Natural killer cell (primary cell): ENCODE data around the gene DIP2A. TPM values are rescaled to one million over a fixed set of nuclear protein-coding genes. Genes with fewer than 3 reads are reported as not detected.

Source experiments
- ATAC-seq, 3 donors: fragments of 150-1000 bp in 2 of 3; fragments of 200-7000 bp in 1 of 3; cut with Tn5 transposase; 1 replicate in 1 of 3; 2 replicates in 2 of 3; pipeline ENCODE4 v1.10.0; 2021; ENCODE audit warnings: mild to moderate bottlenecking in 2 of 3, moderate library complexity in 2 of 3
- DNase-seq, 2 donors: peaks; one replicate each; pipeline versions ENCODE4 v3.0.0 to v3.0.0-alpha.2; 2013 to 2021; ENCODE audit warnings: mixed read lengths in 1 of 2
- H3K27ac ChIP-seq: one replicate; pipeline ENCODE4 v1.5.1; 2013; ENCODE audit warnings: mild to moderate bottlenecking, low read length
- H3K27me3 ChIP-seq: one replicate; pipeline ENCODE4 v1.6.1; 2013; ENCODE audit warnings: low read length; ENCODE audit not compliant: control insufficient read depth, insufficient read depth
- H3K36me3 ChIP-seq: one replicate; pipeline ENCODE4 v1.6.1; 2013; ENCODE audit warnings: low read length; ENCODE audit not compliant: control insufficient read depth, insufficient read depth
- H3K4me1 ChIP-seq: one replicate; pipeline ENCODE4 v1.6.1; 2013; ENCODE audit warnings: low read length; ENCODE audit not compliant: control insufficient read depth, insufficient read depth
- H3K4me3 ChIP-seq: one replicate; pipeline ENCODE4 v1.5.1; 2013; ENCODE audit warnings: low read length
- H3K9me3 ChIP-seq: one replicate; pipeline ENCODE4 v1.6.1; 2013; ENCODE audit warnings: low read length; ENCODE audit not compliant: control insufficient read depth, insufficient read depth
- H3K27ac Mint-ChIP-seq, 2 donors: one replicate each; pipeline ENCODE4 v1.8.0; 2022; ENCODE audit warnings: mild to moderate bottlenecking in 2 of 2, mixed read lengths in 2 of 2, moderate library complexity in 1 of 2
- H3K27me3 Mint-ChIP-seq, 2 donors: one replicate each; pipeline ENCODE4 v1.8.0; 2022; ENCODE audit warnings: low read depth in 2 of 2, mixed read lengths in 2 of 2
- H3K36me3 Mint-ChIP-seq: one replicate; pipeline ENCODE4 v1.8.0; 2022; ENCODE audit warnings: mixed read lengths
- H3K4me1 Mint-ChIP-seq, 2 donors: one replicate each; pipeline ENCODE4 v1.8.0; 2022; ENCODE audit warnings: mixed read lengths in 2 of 2
- H3K4me3 Mint-ChIP-seq: one replicate; pipeline ENCODE4 v1.8.0; 2022; ENCODE audit warnings: mild to moderate bottlenecking, moderate library complexity, mixed read lengths
- H3K9me3 Mint-ChIP-seq, 2 donors: one replicate each; pipeline ENCODE4 v1.8.0; 2022; ENCODE audit warnings: mixed read lengths in 2 of 2
- WGBS: methylation state at CpG from one replicate; pipeline ENCODE4 v1.1.7; 2013; ENCODE audit warnings: missing lambda C conversion rate; ENCODE audit not compliant: insufficient coverage; 5-methylcytosine and 5-hydroxymethylcytosine counted together
- intact Hi-C: fragments of 100-400 bp; cut with micrococcal nuclease; formaldehyde crosslinking; loops from one replicate; pipeline ENCODE4 v1.14.2; 2022
- total RNA-seq, 4 donors: library from RNA; stranded (reverse); fragments of 120-200 nt in 1 of 4; gene quantifications; one replicate each; pipeline versions ENCODE4 v1.2.3 to v1.2.4, GENCODE V29; 2013 to 2022
- TF ChIP-seq, protein P1 (sequence below): fragments of 200-600 bp; IDR thresholded peaks from one replicate; pipeline ENCODE4 v1.8.0; 2022; ENCODE audit warnings: antibody characterized with exemption

DIP2A gene
- total RNA-seq, 3 donors from 2014 or later (not counting 1 experiment from before 2014, with no cell fraction given): 166 to 308 (median 170) TPM

DNA sequence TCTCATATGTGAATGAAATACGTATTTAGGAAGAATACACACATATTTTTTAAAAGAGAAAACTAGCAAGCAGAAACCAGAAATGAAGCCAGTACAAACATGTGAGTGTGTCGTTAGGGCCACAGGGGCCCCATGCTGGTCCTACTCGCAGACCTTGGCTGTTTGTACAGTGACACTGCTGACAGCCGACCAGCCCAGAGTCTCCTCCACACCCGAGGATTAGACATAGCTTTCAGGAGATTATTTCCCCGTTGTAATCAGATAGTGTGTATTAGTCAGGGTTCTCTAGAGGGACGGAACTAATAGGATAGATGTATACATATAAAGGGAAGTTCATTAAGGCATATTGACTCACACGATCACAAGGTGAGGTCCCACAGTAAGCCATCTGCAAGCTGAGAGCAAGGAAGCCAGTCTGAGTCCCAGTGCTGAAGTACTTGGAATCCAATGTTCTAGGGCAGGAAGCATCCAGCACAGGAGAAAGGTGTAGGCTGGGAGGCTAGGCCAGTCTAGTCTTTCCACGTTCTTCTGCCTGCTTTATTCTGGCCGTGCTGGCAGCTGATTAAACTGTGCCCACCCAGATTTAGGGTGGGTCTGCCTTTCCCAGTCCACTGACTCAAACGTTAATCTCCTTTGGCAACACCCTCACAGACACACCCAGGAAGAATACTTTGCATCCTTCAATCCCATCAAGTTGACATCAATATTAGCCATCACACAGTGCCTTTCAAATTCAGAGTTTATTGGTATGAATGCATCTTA is 51.2 kb downstream of the DIP2A start:
- intact Hi-C loops: no loop called here
- ATAC-seq (no peak), DNase-seq (no peak)
- peaks cover 4% of the 10 kb centered on the region in 2 donors for H3K4me1 Mint-ChIP-seq
- H3K36me3 Mint-ChIP-seq: no peaks in the 10 kb centered on the region
- TF ChIP-seq, protein P1, sequence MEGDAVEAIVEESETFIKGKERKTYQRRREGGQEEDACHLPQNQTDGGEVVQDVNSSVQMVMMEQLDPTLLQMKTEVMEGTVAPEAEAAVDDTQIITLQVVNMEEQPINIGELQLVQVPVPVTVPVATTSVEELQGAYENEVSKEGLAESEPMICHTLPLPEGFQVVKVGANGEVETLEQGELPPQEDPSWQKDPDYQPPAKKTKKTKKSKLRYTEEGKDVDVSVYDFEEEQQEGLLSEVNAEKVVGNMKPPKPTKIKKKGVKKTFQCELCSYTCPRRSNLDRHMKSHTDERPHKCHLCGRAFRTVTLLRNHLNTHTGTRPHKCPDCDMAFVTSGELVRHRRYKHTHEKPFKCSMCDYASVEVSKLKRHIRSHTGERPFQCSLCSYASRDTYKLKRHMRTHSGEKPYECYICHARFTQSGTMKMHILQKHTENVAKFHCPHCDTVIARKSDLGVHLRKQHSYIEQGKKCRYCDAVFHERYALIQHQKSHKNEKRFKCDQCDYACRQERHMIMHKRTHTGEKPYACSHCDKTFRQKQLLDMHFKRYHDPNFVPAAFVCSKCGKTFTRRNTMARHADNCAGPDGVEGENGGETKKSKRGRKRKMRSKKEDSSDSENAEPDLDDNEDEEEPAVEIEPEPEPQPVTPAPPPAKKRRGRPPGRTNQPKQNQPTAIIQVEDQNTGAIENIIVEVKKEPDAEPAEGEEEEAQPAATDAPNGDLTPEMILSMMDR: no peak
- H3K27ac Mint-ChIP-seq: peak overlapping the region in 1 of 2 donors; percentile 68
- Histone ChIP-seq H3K4me3 (no peak overlapping the region), H3K27ac (no peak overlapping the region), H3K9me3 (no peaks in the 10 kb centered on the region), H3K4me1 (peaks cover under 1% of the 10 kb centered on the region), H3K36me3 (peaks cover 41% of the 10 kb centered on the region), H3K27me3 (no peaks in the 10 kb centered on the region)
- 92% methylated on average over 11 of the region's 11 CpGs for WGBS
- H3K4me3 Mint-ChIP-seq: no peak overlapping the region
- H3K27me3 Mint-ChIP-seq: no peaks in the 10 kb centered on the region
- no peaks in the 10 kb centered on the region for H3K9me3 Mint-ChIP-seq

DNA sequence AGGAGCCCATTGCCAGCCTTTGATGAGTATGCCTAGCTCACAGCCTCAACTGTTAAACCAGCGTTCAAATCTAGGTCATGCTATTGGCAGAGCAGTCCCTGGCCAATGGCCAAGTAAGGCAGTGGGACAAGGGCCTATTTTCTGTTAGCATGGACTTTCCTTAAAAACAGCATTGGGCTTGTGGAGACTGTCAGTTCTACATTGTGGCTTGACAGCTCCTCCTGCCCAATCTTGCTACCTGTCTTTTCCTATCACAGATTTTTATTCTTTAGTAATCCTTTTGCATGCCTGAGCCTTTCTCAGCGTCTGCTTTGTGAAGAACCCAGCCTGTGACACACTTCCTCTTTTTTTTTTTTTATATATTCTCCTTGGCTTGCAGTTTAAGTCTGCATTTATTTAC is 56.4 kb downstream of the DIP2A start:
- Histone ChIP-seq H3K4me3 (no peak overlapping the region), H3K27ac (peak overlapping the region; percentile 31), H3K27me3 (no peaks in the 10 kb centered on the region), H3K4me1 (peaks cover 9% of the 10 kb centered on the region), H3K36me3 (peaks cover 34% of the 10 kb centered on the region), H3K9me3 (no peaks in the 10 kb centered on the region)
- peaks cover 25 to 51% of the 10 kb centered on the region in 2 donors for H3K4me1 Mint-ChIP-seq
- ATAC-seq: peak; percentile 46 to 77 (median 60)
- no peaks in the 10 kb centered on the region for H3K27me3 Mint-ChIP-seq
- peaks cover 0 to 2% of the 10 kb centered on the region in 2 donors for H3K9me3 Mint-ChIP-seq
- peak in 1 of 2 donors; percentile 55 for DNase-seq
- H3K4me3 Mint-ChIP-seq: peak overlapping the region; percentile 49
- TF ChIP-seq, protein P1: no peak
- intact Hi-C loops: no loop called here
- H3K36me3 Mint-ChIP-seq: no peaks in the 10 kb centered on the region
- WGBS: 5% methylated on average over 2 of the region's 2 CpGs
- H3K27ac Mint-ChIP-seq: peak overlapping the region; percentile 81 to 88

DNA sequence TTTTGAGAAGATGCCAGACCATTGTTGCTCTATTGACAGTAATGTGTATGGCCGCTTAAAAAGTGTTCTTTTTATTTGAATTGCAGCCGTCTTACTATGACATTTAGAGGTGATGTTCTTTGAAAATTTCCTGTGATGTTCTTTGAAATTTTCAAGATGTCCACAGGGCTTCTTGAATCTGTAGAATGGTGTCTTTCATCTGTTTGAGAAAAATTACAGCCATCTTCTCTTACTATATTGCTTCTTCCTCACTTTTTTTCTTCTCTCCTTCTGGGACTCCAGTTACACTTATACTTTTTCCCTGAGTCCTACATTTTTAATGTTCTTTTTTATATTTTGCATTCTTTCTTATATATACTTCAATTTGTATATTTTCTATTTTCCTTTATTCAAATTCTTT is 57.4 kb downstream of the DIP2A start:
- no peak overlapping the region for H3K4me3 ChIP-seq
- no peak for ATAC-seq
- intact Hi-C loops: no loop called here
- TF ChIP-seq, protein P1: no peak
- H3K4me1 Mint-ChIP-seq: peaks cover 25 to 56% of the 10 kb centered on the region in 2 donors
- H3K27ac Mint-ChIP-seq: peak overlapping the region; percentile 81 to 88
- H3K36me3 Mint-ChIP-seq: no peaks in the 10 kb centered on the region
- peak overlapping the region; percentile 33 for H3K4me3 Mint-ChIP-seq
- DNase-seq: no peak
- peaks cover 0 to 2% of the 10 kb centered on the region in 2 donors for H3K9me3 Mint-ChIP-seq
- H3K9me3 ChIP-seq: no peaks in the 10 kb centered on the region
- no peaks in the 10 kb centered on the region for H3K27me3 Mint-ChIP-seq
- H3K4me1 ChIP-seq: peaks cover 9% of the 10 kb centered on the region
- H3K36me3 ChIP-seq: peaks cover 29% of the 10 kb centered on the region
- H3K27me3 ChIP-seq: no peaks in the 10 kb centered on the region
- H3K27ac ChIP-seq: peak overlapping the region; percentile 31
- 100% methylated on average over 2 of the region's 2 CpGs for WGBS
